Body of pancreas (tissue), 4 donors: ENCODE measurements around the gene RGS8.

ENCODE experiments used
- CTCF ChIP-seq, 7 experiments: fragments of 450-650 bp in 4 of 7; fragments of 200-600 bp in 3 of 7; sonication (generic) in 3 of 7; IDR thresholded peaks; one replicate each; pipeline ENCODE4 v1.5.1; 2016 to 2019; ENCODE audit warnings: antibody characterized with exemption in 7 of 7
- POLR2A ChIP-seq, 3 donors: fragments of 450-650 bp; IDR thresholded peaks; one replicate each; pipeline ENCODE4 v1.6.1; 2016; ENCODE audit warnings: antibody characterized with exemption in 3 of 3, mild to moderate bottlenecking in 2 of 3

GRCh38 chr1:182680901-182681567 is 3.4 kb downstream of the RGS8 start:
- no peak for TF ChIP-seq CTCF (IDR thresholded peaks at IDR 0.05)
- no peak for TF ChIP-seq POLR2A (IDR thresholded peaks at IDR 0.05)
